Activated CD4-positive, alpha-beta T cell treated with anti-CD3 and anti-CD28 coated beads, Interleukin-2, amount 10 ng/mL, durations not matched to agents 7 days and 5 days (primary cell): ENCODE measurements around the gene DTWD1. TPM values are rescaled to one million over a fixed set of nuclear protein-coding genes. Genes with fewer than 3 reads are reported as not detected.
A peak's percentile ranks its signal among the peaks of the same experiment; 100 is the strongest.

Experiments
- CTCF ChIA-PET: fragments of 350-600 bp; sonication (Branson Sonifier 250); formaldehyde crosslinking; loops from one replicate; lab custom pipeline; 2021; ENCODE audit warnings: antibody characterized with exemption; lab: Charles Lee
- POLR2A ChIA-PET: fragments of 350-600 bp; sonication (Branson Sonifier 250); formaldehyde crosslinking; loops from one replicate; lab custom pipeline; 2021; ENCODE audit warnings: antibody characterized with exemption; lab: Charles Lee
- DNase-seq: peaks from one replicate; pipeline ENCODE4 v3.0.0-alpha.2; 2020
- H3K27ac Mint-ChIP-seq: one replicate; pipeline ENCODE4 v1.8.0; 2021; ENCODE audit warnings: mild to moderate bottlenecking, moderate library complexity, mixed read lengths
- H3K27me3 Mint-ChIP-seq: one replicate; pipeline ENCODE4 v1.8.0; 2021; ENCODE audit warnings: mixed read lengths
- H3K36me3 Mint-ChIP-seq: one replicate; pipeline ENCODE4 v1.8.0; 2021; ENCODE audit warnings: low read depth, mixed read lengths
- H3K4me1 Mint-ChIP-seq: one replicate; pipeline ENCODE4 v1.8.0; 2021; ENCODE audit warnings: mixed read lengths
- H3K4me3 Mint-ChIP-seq: one replicate; pipeline ENCODE4 v1.8.0; 2021; ENCODE audit warnings: mild to moderate bottlenecking, moderate library complexity, mixed read lengths
- H3K9me3 Mint-ChIP-seq: one replicate; pipeline ENCODE4 v1.8.0; 2021; ENCODE audit warnings: mixed read lengths
- total RNA-seq, 2 experiments: library from RNA; stranded (reverse); gene quantifications; one replicate each; pipeline ENCODE4 v1.2.3, GENCODE V29; 2021

Gene DTWD1
- total RNA-seq, 2 experiments from 2014 or later: 13.7 to 16.7 TPM

GRCh38 chr15:49621887-49622286, 1.0 kb downstream of the DTWD1 start:
- CTCF ChIA-PET: no interaction called here
- Mint-ChIP-seq H3K9me3 (peaks cover 15% of the 10 kb centered on the region), H3K4me1 (peaks cover 41% of the 10 kb centered on the region)

GRCh38 chr15:49622561-49622960, 1.7 kb downstream of the DTWD1 start:
- Mint-ChIP-seq H3K36me3 (peaks cover 16% of the 10 kb centered on the region), H3K4me3 (no peak overlapping the region), H3K9me3 (peaks cover 14% of the 10 kb centered on the region), H3K4me1 (peaks cover 41% of the 10 kb centered on the region), H3K27me3 (no peaks in the 10 kb centered on the region), H3K27ac (no peak overlapping the region)
- no peak for DNase-seq
- POLR2A ChIA-PET: no interaction called here
- CTCF ChIA-PET: no interaction called here

More at GRCh38 chr15:49621887-49622286, 1.0 kb downstream of the DTWD1 start:
- Mint-ChIP-seq H3K27ac (peak overlapping the region; percentile 92), H3K27me3 (no peaks in the 10 kb centered on the region), H3K4me3 (peak overlapping the region; percentile 87), H3K36me3 (peaks cover 16% of the 10 kb centered on the region)
- POLR2A ChIA-PET: no interaction called here
- DNase-seq: no peak

GRCh38 chr15:49624056-49624455, 3.2 kb downstream of the DTWD1 start:
- Mint-ChIP-seq H3K27me3 (no peaks in the 10 kb centered on the region), H3K27ac (no peak overlapping the region), H3K9me3 (peaks cover 10% of the 10 kb centered on the region), H3K36me3 (peaks cover 18% of the 10 kb centered on the region), H3K4me1 (peaks cover 38% of the 10 kb centered on the region), H3K4me3 (no peak overlapping the region)
- DNase-seq: no peak
- ChIA-PET CTCF (interaction anchor here (0.6 kb wide), 1 partner anchor 258 kb away, joined by 4 read pairs; no protein-coding TSS in a partner anchor), POLR2A (no interaction called here)

- CTCF ChIA-PET: no interaction called here
- POLR2A ChIA-PET: no interaction called here
- Mint-ChIP-seq H3K4me1 (peaks cover 29% of the 10 kb centered on the region), H3K27ac (no peak overlapping the region), H3K36me3 (peaks cover 18% of the 10 kb centered on the region), H3K4me3 (no peak overlapping the region), H3K9me3 (peaks cover 8% of the 10 kb centered on the region), H3K27me3 (no peaks in the 10 kb centered on the region)
- no peak for DNase-seq
Measured at GRCh38 chr15:49625460-49626036, 4.7 kb downstream of the DTWD1 start.

GRCh38 chr15:49627407-49627877, 6.6 kb downstream of the DTWD1 start:
- Mint-ChIP-seq H3K27ac (no peak overlapping the region), H3K9me3 (peaks cover 8% of the 10 kb centered on the region), H3K4me1 (peaks cover 17% of the 10 kb centered on the region), H3K4me3 (no peak overlapping the region), H3K27me3 (no peaks in the 10 kb centered on the region), H3K36me3 (peaks cover 18% of the 10 kb centered on the region)
- no peak for DNase-seq
- POLR2A ChIA-PET: no interaction called here
- CTCF ChIA-PET: no interaction called here

GRCh38 chr15:49628379-49628778, 7.5 kb downstream of the DTWD1 start:
- ChIA-PET POLR2A (no interaction called here), CTCF (no interaction called here)
- H3K4me3 Mint-ChIP-seq: no peak overlapping the region
- no peaks in the 10 kb centered on the region for H3K27me3 Mint-ChIP-seq
- peaks cover 8% of the 10 kb centered on the region for H3K9me3 Mint-ChIP-seq
- H3K4me1 Mint-ChIP-seq: peaks cover 9% of the 10 kb centered on the region
- H3K36me3 Mint-ChIP-seq: peaks cover 18% of the 10 kb centered on the region
- H3K27ac Mint-ChIP-seq: no peak overlapping the region
- DNase-seq: no peak

- CTCF ChIA-PET: no interaction called here
- POLR2A ChIA-PET: no interaction called here
- no peaks in the 10 kb centered on the region for H3K27me3 Mint-ChIP-seq
- no peak for DNase-seq
- peaks cover 7% of the 10 kb centered on the region for H3K36me3 Mint-ChIP-seq
- no peaks in the 10 kb centered on the region for H3K4me1 Mint-ChIP-seq
- no peaks in the 10 kb centered on the region for H3K9me3 Mint-ChIP-seq
- H3K27ac Mint-ChIP-seq: no peak overlapping the region
- no peak overlapping the region for H3K4me3 Mint-ChIP-seq
Measured at GRCh38 chr15:49637857-49638256, 17.0 kb downstream of the DTWD1 start.

GRCh38 chr15:49644364-49644794, 23.5 kb downstream of the DTWD1 start:
- H3K4me1 Mint-ChIP-seq: no peaks in the 10 kb centered on the region
- no peaks in the 10 kb centered on the region for H3K9me3 Mint-ChIP-seq
- H3K4me3 Mint-ChIP-seq: no peak overlapping the region
- DNase-seq: no peak
- no peaks in the 10 kb centered on the region for H3K27me3 Mint-ChIP-seq
- ChIA-PET CTCF (no interaction called here), POLR2A (no interaction called here)
- peaks cover 11% of the 10 kb centered on the region for H3K36me3 Mint-ChIP-seq
- H3K27ac Mint-ChIP-seq: no peak overlapping the region

GRCh38 chr15:49645277-49645676, 24.4 kb downstream of the DTWD1 start:
- Mint-ChIP-seq H3K27me3 (no peaks in the 10 kb centered on the region), H3K4me3 (no peak overlapping the region), H3K27ac (no peak overlapping the region), H3K4me1 (no peaks in the 10 kb centered on the region), H3K9me3 (no peaks in the 10 kb centered on the region), H3K36me3 (peaks cover 11% of the 10 kb centered on the region)
- DNase-seq: no peak
- CTCF ChIA-PET: interaction anchor here (0.6 to 0.7 kb wide), 2 partner anchors 63 to 438 kb away, joined by 3 read pairs; no protein-coding TSS in a partner anchor
- POLR2A ChIA-PET: no interaction called here

- no peak for DNase-seq
- Mint-ChIP-seq H3K4me1 (no peaks in the 10 kb centered on the region), H3K27me3 (no peaks in the 10 kb centered on the region), H3K36me3 (peaks cover 11% of the 10 kb centered on the region), H3K4me3 (no peak overlapping the region), H3K27ac (no peak overlapping the region), H3K9me3 (no peaks in the 10 kb centered on the region)
- ChIA-PET CTCF (interaction anchor here (0.6 to 0.7 kb wide), 2 partner anchors 64 to 437 kb away, joined by 3 read pairs; no protein-coding TSS in a partner anchor), POLR2A (no interaction called here)
Measured at GRCh38 chr15:49645941-49646340, 25.1 kb downstream of the DTWD1 start.

GRCh38 chr15:49646891-49647290, 26.0 kb downstream of the DTWD1 start:
- Mint-ChIP-seq H3K9me3 (peaks cover under 1% of the 10 kb centered on the region), H3K27ac (no peak overlapping the region), H3K27me3 (no peaks in the 10 kb centered on the region), H3K36me3 (peaks cover 11% of the 10 kb centered on the region), H3K4me1 (no peaks in the 10 kb centered on the region), H3K4me3 (no peak overlapping the region)
- no peak for DNase-seq
- ChIA-PET POLR2A (no interaction called here), CTCF (interaction anchor here (0.7 kb wide), 1 partner anchor 30 kb away, joined by 4 read pairs; no protein-coding TSS in a partner anchor)

GRCh38 chr15:49649987-49650386, 29.1 kb downstream of the DTWD1 start:
- H3K4me1 Mint-ChIP-seq: no peaks in the 10 kb centered on the region
- no peaks in the 10 kb centered on the region for H3K27me3 Mint-ChIP-seq
- H3K36me3 Mint-ChIP-seq: peaks cover 6% of the 10 kb centered on the region
- no peak overlapping the region for H3K4me3 Mint-ChIP-seq
- POLR2A ChIA-PET: no interaction called here
- no peak for DNase-seq
- CTCF ChIA-PET: interaction anchor here (0.8 kb wide), 1 partner anchor 8 kb away, joined by 3 read pairs; no protein-coding TSS in a partner anchor
- H3K27ac Mint-ChIP-seq: no peak overlapping the region
- peaks cover 17% of the 10 kb centered on the region for H3K9me3 Mint-ChIP-seq

GRCh38 chr15:49650676-49651075, 29.8 kb downstream of the DTWD1 start:
- Mint-ChIP-seq H3K4me1 (no peaks in the 10 kb centered on the region), H3K4me3 (no peak overlapping the region), H3K27me3 (no peaks in the 10 kb centered on the region), H3K9me3 (peaks cover 21% of the 10 kb centered on the region), H3K36me3 (peaks cover 5% of the 10 kb centered on the region), H3K27ac (no peak overlapping the region)
- DNase-seq: no peak
- POLR2A ChIA-PET: no interaction called here
- CTCF ChIA-PET: interaction anchor here (0.8 kb wide), 1 partner anchor 9 kb away, joined by 3 read pairs; no protein-coding TSS in a partner anchor
